HepG2 (cell line): Measurements from ENCODE around the gene XRCC3.

Experiments used
- CTCF ChIP-seq: sonication (generic); formaldehyde crosslinking; IDR thresholded peaks from 2 replicates; pipeline ENCODE4 v1.5.0; 2020; ENCODE audit warnings: mild to moderate bottlenecking, missing genetic modification reagents, moderate library complexity
- KAT8 ChIP-seq: IDR thresholded peaks from 2 replicates; pipeline ENCODE4 v1.6.1; 2016; ENCODE audit warnings: missing genetic modification reagents, missing compliant biosample characterization
- MAX ChIP-seq: IDR thresholded peaks from 2 replicates; pipeline ENCODE4 v1.6.1; 2012; ENCODE audit warnings: inconsistent platforms
- ZNF143 ChIP-seq: sonication (generic); formaldehyde crosslinking; IDR thresholded peaks from 2 replicates; pipeline ENCODE4 v1.4.0; 2020; ENCODE audit warnings: missing genetic modification reagents
- ZNF629 ChIP-seq: sonication (generic); formaldehyde crosslinking; conservative IDR thresholded peaks from 2 replicates; pipeline ENCODE4 v1.5.0; 2020; ENCODE audit warnings: missing genetic modification reagents

DNA sequence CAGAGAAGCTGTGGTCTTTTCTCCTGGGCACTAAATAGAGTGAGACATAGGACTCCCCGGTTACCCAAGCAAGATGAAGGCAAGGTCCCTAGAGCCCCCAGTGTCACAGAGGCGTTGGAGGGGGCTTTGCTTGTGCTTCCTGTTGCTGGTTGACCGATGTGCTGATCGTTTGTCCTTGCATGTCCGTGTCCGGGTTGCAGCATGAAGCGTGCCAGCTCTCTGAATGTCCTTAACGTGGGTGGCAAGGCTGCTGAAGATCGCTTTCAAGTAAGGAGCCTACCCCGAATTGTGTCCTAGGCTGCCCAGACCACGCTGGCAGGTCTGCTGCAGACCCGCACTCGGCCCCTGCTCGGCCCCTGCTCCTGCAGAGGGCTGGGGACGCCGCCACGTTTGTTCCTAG lies 23.1 kb downstream of the XRCC3 start:
- no peak for TF ChIP-seq KAT8 (CRISPR knock-in tag)
- TF ChIP-seq ZNF143 (CRISPR knock-in tag): no peak
- no peak for TF ChIP-seq ZNF629 (CRISPR knock-in tag)
- no peak for TF ChIP-seq MAX
- TF ChIP-seq CTCF: no peak
